Anterior cingulate cortex (tissue), 58 donors: ENCODE measurements around the gene CBLN4.
A peak's percentile ranks its signal among the peaks of the same experiment; 100 is the strongest.

Experiments used
- DNase-seq, 58 donors: peaks; one replicate each; lab custom pipeline; 2025; lab: John Stamatoyannopoulos, UW

The CBLN4 gene

DNA sequence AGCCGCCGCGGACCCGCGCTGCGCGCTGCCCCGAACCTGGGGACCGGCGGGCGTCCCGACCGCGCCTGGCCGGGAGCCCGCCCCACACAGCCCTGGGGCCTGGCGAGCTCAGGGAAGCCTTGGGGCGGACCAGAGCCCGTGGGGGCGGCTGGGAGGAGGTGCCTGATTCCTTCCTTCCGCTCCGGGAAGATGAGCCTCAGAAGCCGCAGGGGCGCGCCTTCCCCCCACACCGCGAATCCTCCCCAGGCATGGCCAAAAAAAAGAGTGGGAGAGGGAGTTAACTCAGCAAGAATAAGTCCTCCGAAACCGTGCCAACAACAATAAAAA lies at the start of gene CBLN4:
Gene CBLN4 (minus strand): TSS at position 131 of the 327 bp plus-strand sequence. CDS start 1,348 bp downstream, outside the sequence.
- DNase-seq = peak in 4 of 58 donors; percentile 9 to 43 (median 22)

DNA sequence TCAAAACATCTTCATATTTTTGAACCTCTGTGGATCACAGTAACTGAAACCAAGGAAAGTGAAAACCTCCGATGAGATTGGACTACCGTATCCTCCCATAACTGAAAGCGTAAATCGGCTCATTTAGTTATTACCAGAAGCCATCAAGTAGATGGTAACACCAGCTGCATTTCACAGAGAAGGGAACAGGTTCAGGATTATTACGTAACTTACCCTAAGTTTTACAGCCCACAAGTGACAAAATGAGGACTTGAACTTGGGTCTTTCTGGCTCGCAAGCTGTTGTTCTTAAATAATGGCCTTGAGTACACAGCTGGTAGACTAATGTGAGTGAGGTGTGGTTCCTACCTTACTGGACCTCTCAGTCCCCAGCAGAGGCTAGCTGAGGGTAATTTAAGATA lies 37.9 kb upstream of the CBLN4 start:
- no peak for DNase-seq

DNA sequence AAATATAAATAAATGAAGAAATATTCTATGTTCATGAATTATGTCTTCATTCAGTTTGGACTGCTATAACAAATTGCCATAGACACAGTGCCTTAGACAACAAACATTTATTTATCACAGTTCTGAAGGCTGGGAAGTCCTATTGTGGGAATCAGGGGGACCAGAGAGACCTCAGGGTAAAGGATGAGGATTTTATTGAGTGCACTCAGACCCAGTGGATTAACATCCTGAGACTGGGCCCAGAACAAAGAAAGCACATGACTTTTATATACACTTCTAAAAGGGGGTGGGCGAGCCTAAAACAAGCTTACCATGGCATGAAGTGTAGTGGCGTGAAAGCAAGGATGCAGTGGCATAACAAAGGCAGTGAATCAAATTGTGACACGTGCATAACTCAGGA lies 26.9 kb upstream of the CBLN4 start:
- DNase-seq = no peak

DNA sequence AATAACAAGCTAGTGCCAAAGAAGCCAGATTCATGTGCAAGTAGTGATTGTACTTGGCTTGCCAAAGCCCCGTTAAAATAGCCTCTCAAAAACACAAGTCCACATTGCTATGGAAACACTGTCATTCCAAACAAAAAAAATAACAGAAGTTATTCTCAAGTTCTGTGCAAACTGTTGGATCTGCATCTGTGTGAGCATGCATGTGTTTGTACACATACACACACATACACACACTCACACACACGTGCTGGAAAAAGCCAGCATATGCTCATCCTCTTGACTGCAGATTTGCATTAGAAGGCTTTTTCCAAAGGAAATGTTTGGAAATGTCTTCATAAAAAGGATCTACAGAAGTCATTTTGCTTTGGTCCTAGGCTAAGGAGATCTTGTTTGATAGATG lies 13.4 kb upstream of the CBLN4 start:
- DNase-seq = no peak

DNA sequence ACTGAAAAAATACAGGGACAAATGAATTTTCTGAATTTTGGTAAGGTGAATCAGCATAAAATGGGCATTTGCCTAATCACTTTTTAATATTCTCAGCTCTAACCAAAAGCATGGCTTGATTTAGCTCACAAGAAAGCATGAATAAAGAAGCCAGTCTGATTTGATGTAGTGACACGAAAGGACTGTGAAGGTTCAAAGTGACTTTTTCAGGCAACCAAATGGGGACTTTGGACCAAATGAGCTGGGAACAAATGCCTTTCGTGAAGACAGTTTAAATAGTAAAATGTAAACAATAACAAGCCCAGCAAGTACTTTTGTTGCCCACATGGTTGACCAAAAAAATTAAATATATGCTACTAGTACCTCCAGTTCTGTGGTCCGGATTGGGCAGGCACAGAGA lies 12.9 kb upstream of the CBLN4 start:
- no peak for DNase-seq

DNA sequence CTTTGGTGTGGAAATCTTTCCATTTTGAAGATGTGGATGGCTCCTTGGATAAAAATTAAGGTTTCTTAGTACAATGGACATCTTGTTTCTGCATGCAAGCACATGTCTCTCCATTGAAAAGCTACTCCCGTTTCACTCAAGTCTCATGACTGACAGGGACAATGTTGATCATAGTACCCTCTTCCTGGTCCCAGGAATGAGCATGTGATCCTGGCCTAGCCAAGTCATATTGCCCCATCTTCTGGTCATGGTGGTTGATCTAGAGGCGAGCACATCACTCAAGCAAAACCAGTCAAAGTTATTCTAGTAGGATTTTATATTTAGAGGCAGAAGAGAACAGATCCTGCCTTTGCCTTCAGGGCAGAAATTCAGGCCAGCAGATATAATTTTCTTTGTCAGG lies 12.2 kb upstream of the CBLN4 start:
- no peak for DNase-seq

DNA sequence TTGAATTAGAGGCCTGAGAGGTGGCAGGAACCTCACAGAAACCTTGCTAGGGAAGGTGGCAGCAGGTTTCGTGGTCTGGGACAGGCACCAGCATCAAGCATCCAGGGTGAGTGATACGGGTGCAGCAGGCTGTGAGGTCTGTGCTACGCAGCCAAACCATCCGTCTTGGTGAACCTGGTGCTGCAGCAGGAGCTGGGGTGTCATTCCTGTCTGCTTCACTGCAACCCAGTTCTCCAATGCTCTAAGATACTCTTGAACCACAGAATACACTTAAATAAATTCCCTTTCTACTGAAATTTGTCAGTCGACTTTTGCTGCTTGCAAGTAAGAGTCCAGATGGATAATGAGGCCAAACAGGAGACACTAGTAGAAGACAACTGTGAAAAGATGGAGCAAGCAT lies 9.7 kb upstream of the CBLN4 start:
- no peak for DNase-seq

DNA sequence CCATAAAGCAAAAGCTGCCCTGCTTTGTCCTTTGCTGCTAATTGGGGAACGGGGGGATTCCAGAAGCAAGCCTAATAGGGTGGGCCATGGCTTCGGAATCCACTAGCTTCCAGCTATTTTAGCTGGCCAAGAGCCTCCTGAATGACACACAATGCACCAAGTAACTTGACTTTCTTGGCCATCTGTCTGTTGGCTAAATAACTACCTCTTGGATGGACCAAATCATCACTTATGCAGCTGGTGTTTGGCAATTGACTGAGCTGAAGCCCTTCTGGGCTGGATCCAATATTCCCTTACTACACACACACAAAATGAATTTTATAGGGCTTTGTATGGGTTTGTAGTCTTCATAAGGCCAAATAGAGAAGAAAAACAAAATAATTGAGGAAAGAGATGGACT lies 8.8 kb upstream of the CBLN4 start:
- DNase-seq = no peak

DNA sequence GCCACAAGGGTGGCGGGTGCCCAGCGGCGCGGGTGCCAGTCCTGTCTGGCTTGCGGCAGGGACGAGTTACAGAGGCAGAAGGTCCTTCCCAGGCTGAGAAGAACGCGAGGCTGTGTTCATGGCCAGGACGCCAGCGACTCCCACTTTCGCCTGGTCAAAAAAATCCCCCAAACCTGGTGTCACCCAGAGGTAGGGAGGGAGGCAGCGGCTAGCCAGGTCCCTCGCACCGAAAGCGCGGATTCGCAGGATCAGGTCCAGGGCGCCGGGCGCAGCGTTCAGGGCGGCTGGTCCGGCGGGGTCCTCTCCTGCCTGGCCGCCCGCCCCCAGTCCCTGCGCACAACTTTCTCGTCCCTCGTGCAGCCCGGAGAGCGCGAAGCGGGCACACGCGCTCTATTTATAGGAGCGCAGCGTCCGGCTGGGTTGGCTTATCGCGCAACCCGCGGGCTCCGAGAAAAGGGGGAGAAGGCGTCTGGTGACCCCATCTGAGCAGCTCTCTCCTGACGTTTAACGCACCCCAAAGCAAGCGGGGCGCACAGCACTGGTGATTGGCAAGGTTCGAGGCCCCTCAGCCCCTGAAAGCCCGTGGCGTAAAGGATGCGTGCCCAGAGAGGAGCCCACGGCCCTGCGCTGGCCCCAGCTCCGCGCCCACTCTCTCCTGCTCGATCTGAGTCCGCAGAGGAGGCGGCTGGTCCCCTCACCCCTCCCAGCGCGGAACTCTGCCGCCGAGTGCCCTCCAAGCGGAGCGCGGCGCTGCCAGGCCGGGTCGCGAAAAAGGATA lies 519 bp downstream of the CBLN4 start:
- DNase-seq = peak in 2 of 58 donors; percentile 15 to 43

DNA sequence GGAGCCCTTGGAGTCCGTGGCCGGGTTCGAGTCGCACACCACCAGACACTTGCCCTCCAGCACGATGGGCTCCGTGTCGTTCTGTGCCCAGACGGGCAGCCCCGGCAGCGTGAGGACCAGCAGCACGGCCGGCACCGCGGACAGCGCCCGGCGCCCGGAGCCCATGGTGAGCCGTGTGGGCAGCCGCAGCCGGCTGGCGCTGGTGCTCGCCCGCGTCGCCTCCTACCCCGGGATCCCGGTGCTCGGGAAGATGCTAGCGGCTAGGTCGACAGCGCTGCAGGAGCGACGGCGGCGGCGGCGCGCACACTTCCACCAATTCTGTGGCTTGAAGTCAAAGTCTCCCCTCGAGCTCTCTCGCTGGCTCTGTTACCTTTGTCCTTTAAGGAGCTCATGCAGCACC lies 1.3 kb downstream of the CBLN4 start:
- DNase-seq = peak in 7 of 58 donors; percentile 12 to 36 (median 21)

DNA sequence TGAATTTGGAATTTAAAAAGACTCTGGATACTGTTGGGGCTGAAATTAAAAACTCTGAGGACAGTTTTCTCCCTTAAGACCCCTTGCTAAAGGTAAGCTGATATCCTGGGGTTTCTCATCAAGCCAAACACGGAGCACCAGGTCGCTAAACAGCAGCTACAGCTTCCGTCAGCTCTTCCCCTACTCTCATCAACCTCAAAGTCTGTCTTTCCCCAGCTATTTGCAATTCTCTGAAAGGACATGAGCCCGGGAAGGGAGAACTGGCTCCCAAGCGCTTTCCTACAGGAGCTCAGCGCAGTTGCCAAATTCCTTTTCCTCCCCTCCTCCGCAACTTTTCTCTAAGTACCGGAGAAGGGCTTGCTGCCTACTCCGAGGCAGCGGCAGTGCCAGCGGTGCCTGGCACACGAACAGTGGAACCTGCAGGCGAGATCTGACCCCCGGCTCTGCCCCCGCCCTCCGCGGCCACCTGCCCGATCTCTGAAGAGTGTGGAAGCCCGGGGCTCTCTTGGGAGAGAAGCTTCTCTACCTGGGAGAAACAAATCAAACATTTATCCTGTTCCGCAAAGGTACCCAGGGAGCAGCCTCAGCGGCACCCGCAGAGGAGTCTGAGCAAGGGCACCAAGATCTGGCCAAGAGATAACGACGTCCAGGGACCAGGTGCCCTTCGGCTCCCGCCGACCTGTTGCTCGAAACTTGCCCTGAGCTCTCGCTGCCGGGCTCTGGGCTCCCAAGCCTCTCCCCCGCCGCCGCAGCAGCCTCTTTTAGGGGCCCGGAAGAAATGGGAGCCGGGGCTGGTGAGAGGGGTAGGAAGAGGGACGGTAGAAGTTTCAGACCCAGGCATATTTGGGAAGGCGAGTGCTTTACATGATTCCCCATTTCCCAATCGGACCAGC lies 2.2 kb downstream of the CBLN4 start:
- DNase-seq = peak in 6 of 58 donors; percentile 5 to 32 (median 12)

DNA sequence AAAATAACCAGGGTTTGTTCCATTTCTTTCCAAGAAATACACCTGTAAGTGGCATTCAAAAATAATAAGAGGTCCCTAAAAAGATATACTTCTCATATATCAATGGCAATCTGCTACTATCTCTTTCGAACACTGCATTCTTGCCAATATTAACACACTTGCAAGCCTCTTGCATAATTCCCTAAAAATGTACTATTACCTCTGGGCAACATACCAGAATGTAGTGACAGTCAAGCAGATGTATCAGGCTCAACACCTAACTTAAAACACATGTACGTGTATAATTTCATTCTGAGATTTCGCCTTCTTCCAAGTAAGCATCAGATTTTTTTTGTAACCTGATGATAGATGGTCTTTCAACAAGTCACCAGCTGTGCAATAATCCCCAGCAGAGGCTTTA lies 3.4 kb downstream of the CBLN4 start:
- DNase-seq = no peak

DNA sequence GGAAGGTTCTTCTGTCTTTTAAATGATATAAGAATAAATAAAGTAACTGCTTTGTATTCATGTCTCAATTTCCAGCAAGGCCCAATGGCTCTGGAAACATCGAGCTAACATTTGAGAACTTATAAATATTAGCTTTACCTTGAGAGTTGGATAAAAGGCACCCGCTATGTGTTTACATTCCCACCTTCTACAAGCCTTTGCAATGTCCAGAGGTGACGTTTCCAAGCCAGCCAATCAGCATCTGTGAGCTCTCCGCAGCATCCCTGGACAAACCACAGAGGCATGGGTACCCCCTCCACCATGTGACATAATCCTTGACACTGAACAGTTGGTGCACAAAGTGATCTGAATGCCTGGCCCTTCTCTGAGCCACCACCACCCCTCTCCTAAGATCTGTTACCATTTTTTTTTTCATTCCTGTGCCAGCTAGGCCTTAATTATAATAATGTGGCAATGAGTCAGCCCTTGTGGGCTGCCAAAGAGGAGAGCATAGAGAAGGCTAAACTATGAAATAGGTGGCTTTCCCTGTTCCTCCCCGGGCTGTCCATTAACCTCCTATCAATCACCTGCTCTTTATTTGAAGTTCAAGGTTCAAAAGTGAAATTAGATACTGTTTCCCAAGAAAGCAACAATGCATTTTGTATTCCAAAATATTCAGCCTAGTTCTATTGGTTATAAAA lies 4.1 kb downstream of the CBLN4 start:
- no peak for DNase-seq

DNA sequence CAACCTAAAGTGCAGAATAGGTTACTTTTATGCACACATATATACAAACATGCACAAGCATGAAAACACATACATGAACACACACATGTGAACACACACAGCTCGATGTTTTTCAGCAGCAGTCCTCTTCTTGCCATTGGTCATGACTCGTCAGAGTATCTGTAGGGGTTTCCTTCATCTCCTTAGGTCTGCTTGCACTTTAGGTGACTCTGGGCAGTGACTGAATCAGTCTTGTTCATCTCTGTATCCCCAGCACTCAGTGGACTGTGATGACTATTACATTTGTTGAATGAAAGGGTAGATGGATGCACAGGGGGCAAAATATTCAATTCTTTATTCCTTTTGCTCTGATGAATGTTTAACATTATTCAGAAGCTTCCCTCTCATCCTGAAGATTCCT lies 26.8 kb downstream of the CBLN4 start:
- no peak for DNase-seq

DNA sequence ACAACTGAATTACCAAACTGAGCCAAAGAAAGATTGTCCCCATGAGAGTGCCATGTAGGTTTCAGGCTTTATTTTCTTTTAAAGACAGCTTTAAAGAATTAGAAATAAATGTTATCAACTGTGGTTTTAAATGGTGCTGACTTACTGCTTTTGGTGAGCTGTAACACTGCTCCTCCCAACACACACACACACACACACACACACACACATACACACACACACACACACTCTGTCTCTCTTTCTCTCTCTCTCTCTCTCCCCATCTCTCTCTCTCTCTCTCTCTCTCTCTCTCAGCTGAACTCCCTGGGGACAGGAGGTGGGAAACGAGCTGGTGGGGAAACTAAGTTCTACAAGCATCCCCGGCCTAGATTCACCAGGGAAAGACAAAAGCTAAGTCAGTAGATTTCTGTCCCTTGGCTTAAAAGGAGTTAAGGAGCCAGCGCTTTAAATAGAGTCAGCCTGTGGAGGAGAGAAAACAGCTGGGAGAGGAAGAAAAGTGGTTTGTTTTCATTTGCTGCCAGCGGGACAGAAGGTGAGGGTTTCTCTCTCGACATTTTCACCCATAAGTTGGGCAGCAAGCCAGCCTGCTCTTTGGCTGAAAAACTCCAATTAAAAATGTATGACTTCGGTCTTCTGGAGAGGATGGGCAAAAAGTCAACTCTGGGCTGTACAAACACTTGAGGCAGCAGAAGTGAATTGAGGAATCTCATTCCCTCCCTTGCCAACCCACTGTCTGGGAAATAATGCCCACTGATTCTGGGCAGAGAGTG lies 27.4 kb downstream of the CBLN4 start:
- DNase-seq = peak in 4 of 58 donors; percentile 4 to 24 (median 14)

DNA sequence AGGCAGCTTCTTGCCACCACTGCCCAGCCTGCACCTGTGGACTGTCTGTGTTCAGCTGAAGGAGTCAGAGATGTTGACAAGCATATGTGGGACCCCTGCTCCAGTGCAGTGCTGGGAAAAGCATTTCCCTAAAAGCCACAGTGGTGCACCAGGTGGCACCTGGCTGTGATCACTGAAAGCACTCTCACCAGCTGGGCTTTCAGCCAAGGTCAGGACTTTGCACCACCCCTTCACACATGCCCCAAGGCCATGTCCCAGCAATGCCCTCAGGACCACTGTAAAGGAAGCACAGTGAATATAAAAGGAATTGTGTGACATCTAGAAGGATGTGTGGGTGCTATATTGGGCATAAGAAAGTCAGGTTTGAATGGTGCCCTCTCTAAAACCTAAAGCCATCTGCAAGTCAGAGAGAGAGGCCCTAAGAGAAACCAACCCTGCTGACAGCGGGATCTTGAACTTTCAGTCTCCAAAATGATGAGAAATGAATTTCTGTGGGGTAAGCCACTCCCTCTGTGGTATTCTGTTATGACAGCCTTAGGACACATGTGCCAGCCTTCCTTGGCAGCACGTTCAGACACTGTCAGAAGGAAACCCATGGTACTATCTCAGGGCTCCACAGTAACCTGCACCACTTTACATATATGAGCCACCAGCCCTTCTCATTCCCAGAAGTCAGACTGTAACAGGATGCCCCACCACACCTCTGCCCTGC lies 30.7 kb downstream of the CBLN4 start:
- no peak for DNase-seq

DNA sequence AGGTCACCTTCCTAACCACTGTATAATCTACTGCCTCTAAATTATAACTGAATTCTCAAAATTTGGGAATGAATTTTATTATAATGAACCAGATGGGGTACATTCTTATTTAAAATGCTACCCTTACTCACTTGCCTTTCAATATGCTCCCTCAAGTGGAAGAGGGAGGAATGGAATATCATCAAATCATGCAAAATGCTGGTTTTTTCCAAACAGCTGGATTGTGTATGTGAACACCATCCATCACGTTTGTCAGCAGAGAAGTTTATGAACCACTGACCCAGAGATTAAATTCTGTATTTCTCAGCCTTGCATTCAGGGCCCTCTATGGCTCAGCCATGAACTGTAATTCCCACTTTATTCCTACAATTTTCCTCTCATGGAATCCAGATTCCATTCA lies 40.5 kb downstream of the CBLN4 start:
- DNase-seq = no peak

DNA sequence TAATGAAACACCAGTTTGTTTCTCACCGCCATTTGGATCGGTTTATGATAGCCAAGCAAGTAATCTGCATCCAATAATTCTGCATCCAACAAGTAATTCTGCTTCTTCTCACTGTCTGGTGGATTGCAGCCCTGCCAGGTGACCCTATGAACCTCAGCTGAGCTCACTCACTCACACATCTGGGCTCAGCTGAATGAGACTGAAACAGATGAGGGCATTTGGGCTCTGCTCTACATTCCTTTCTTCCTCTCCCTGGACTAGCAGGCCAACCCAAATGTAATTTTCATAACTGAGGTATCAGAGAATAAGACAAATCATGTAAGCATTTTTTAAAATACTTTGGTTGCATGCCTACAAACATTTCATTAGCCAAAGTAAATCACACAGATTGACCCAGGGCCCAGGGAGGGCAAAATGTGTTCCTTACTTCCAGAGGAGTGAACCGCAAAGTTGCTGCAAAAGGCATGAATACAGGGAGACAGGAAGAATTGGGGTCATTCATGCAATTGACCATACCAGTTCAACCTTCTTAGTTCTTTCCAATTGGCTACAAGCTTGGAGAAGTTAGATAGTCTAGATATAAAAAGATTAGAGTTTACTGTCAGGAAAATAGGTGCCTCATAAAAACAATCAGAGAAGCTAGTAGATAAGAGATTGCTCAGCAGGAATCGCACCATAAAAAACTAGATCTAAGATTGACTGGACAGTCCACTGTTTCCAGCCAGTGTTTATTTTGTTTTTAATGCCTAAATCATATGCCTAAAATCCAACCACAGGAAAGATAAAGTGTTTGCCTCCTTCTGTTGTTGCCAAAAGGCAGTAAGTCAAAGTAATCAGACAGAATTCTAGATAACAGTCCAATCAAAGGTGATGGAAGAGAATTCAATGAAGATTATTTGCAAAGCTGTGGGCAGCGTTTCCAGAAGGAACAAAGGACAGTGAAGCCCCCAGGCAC lies 43.7 kb downstream of the CBLN4 start:
- DNase-seq = no peak

DNA sequence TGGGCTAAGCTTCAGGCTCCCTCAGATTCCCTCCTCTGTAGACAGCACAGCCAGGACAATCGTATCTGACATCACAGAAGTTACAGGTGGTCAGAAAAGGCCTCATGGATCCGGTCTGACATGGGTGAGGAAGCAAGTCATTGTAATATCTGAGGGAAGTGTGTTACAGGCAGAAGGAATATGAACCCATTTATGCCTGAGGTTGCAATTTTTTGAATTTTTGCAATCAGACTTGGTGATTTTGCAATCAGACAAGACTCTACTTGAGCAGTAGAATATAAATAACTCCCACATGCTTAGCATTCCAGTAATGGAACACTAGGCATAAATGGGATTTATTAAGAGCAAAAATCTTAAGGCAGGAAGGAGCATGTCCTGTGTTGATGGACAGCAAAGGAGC lies 52.1 kb downstream of the CBLN4 start:
- DNase-seq = no peak
